HG03025 (cell line): ENCODE measurements around the gene SLC35E2B.
A peak's percentile ranks its signal among the peaks of the same experiment; 100 is the strongest.
"Not testable (repeated sequence)": the region's sequence is repeated elsewhere in the genome, so short reads cannot be mapped to it uniquely, and the experiment has no call there.

ENCODE experiments used
- ATAC-seq: cut with Tn5 transposase; IDR thresholded peaks from one replicate; pipeline ENCODE4 v1.9.1; 2021; ENCODE audit warnings: mild to moderate bottlenecking, moderate library complexity; ENCODE audit not compliant: unreplicated experiment, low FRiP score

SLC35E2B gene

DNA sequence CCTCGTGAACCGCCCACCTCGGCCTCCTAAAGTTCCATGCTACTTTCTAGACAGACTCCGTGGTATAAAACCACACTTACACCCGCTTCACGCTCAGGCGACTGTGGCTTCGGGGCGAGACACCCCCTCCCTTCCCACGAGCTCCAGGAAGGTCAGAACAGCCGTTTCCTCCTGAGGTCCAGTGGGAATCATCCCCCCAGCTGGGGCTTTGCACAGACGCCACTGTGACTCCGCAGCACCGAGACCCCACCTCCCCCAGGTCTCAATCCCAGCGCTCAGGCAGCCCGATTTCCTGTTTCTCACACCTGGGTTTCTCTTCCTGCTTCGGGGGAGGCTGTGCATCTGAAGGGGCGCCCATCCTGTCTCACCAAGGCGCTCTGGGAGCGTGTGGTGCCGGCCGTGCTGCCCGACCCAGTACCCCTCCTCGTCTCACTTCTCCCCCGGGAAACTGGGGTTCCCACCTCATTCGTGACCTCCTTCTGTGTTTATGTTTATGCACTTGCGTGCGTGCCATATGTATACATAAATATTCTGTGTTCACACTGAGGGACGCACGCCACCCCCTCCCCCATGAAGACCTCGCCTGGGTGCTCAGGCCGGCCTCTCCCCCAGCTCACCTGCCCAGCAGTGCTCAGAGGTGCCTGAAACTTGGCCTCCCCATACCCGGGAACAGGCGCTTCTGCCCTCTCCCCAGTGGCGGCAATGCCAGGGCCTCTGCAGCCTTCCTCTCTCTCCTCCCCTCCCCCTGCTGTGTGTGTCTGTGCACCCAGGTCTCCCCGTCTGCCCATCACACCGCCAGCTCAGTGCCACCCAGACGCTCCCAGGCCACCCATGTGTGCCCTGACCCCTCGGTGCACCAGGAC is 14.6 kb downstream of the SLC35E2B start:
- ATAC-seq = peak; percentile 36

DNA sequence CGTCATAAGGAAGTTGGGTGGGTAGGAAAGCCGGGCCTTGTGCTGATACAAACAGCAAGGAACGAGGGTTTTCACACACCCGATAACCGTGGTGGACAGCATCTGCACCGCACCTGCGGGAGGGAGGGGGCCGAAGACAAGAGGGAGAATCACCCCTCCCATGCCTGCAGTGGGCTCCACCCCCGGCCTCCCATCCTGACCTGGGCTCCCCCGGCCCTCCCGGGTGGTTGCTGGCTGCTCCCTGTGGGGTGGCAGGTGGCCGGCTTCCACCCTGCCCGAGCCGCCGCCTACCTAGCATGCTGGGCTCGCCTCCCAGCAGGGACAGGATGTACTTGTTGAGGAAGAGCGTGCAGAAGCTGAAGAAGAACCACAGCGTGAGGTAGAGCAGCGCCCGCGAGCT is 16.5 kb downstream of the SLC35E2B start:
- not testable (repeated sequence) for ATAC-seq

DNA sequence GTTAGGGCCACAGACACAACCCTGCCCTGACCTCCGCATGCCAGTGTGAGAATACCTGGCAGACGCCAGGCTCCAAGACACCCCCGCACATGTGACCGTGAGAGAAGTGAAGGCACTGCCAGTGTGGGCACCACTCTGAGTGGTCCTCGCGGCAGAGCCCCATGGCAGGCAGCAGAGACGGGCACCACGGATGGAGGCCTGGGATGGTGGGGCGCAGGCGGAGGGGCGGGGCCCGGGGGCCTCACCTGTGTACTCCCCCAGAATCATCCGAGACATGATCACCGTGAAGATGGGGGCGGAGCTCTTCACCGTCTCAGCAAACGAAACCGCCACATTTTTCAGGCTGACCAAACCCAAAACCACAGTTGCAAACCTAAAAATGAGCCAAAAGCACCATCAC is 17.4 kb downstream of the SLC35E2B start:
- ATAC-seq = not testable (repeated sequence)

DNA sequence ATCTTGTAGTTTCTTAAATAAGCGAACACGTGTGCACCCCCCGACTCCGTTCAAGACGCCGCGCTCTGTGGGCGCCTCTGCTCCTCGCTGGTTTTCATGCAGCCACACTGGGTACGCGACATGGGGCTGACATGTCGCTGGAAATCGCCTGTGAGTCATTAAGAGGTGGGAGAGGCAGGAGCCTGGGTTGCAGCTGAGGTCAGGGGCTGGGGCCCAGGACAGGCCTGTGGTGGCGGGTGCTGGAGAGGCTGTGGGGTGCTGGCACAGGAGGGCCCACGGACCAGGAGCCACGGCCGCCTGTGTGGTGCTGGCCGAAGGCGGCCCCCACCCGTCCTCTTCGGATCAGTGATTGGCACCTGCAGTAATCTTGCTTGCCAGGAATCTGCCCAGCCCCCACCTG is 17.8 kb downstream of the SLC35E2B start:
- not testable (repeated sequence) for ATAC-seq

DNA sequence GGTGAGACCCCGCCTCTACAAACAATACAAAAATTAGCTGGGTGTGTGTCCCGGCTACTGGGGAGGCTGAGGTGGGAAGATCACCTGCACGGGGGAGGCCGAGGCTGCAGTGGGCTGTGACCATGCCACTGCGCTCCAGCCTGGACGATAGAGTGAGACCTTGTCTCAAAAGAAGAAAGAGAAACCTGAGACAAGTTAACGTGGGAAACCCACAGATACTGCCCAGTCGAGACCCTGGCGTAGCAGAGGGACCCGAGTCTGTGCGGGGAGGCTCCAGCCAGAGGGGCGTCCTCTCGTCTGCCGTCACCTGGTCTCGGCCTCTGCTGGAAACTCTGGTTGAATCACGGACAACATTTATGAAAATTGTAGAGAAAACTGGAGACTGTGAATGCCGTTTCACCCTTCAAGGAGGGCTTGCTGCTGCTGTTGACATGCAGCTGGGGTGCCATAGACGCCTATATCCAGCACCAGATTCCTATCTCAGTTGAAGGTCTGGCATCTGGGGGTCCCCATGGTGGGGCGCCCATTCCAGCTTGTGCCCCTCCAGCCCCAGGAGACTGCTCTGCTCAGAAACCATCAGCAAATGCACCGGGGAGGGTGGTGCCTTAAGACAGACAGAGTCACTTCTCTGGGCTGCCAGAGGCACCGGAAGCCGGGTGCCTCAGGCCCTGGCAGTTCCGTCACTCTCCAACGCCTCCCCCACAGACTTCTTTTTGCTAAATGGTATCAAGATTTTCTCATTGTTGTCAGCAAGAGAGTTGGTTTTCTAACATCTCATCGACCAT is 20.2 kb downstream of the SLC35E2B start:
- no peak for ATAC-seq

DNA sequence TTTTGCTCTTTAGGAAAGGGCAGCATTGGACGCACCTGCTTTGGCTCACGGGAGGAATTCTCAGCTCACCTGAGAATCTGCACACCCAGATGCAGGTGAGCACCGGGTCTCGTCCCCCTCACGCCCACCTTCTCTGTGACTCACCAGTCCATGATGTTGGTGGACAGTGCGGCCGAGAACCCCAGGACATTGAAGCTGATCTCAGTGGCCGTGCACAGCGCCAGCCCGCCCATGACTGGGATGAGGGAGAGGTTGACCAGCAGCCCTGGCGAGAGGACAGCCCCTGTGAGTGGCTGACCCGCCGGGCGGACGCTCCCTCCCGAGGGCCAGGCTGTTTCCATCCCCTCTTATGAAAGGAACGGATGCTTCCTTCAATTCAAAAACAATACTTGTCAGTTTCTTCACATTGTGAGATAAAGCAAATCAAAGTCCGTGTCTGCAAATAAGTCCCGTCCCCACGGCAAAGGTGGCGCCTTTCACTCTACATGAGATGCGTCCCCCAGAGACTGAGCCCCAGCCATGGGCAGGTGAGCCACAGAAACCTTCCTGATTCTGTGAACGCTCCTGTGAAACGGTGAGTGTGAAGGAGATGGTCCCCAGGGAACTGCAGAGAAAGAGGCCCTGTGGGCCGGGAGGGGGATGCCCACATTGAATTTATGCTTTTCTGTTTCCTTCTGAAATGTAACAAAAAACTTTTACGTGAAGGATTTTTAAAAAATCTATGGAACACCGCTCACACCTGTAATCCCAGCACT is 21.1 kb downstream of the SLC35E2B start:
- ATAC-seq = no peak

DNA sequence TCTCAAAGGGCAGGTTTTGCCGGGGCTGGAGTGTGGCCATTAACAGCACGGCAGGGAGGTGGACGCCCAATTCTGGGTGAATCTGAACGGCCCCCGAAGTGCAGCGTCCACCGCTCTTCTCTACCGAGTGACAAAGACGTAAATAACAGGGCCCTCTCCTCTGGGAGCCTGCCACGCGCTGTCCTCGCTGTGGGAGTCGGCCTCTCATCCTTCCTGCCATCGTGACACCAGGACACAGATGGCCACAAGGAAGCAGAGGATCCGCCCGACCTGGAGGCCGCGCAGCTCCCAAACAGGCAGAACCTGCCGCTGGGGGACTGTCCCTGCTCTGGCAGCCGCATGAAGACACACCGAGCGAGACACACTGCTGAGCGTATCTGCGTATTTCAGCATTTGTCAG is 21.7 kb downstream of the SLC35E2B start:
- no peak for ATAC-seq

DNA sequence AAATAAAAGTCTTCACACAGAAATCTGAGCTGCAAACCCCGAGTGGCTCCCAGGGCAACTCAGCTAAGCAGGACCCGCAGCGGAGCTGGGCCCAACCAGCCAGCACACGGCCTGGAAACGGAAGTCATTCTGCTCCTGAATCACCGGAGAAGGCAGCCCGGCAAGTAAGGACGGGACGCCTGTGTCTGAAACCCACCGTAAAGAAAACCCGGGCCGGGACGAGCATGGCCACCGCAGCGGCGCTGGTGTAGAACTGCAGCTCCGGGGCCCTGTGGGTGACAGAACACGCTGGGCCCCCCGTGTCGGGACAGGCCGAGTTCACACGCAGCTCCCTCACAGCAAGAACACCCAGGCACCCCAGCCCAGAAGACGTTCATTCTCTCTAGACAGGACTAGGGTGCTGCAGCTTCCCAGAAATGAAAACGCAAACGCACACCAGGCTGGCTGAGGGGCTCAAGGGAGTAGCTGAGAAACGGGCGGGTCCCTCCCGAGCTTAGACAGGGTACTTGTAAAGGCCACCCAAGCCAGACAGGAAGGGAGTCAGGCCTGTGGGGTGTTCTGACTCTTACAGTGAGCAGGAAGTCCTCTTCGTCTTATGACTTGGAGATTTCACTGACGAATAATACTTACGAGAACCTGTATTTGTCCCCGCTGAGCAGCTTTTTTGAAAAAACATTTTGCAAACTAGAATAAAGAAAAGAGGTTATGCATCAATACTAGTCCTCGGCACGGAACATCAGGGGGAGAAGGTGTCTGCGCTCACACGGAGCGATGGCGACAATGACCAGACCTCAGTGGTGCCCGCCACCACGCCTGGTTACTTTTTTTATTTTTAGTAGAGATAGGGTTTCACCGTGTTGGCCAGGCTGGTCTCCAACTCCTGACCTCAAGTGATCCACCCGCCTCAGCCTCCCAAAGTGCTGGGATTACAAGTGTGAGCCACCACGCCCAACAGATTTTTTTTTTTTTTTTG is 22.8 kb downstream of the SLC35E2B start:
- ATAC-seq = no peak

DNA sequence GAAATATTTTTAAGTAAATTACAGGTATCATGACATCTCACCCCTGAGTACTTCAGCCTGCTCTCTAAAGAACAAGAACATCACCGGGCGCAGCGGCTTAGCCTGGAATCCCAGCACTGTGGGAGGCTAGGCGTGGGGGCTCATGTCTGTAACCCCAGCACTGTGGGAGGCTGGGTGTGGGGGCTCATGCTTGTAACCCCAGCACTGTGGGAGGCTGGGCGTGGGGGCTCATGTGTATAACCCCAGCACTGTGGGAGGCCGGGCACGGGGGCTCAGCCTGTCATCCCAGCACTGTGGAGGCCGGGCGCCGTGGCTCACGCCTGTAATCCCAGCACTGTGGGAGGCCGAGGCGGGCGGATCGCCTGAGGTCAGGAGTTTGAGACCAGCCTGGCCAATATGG is 26.1 kb downstream of the SLC35E2B start:
- no peak for ATAC-seq

DNA sequence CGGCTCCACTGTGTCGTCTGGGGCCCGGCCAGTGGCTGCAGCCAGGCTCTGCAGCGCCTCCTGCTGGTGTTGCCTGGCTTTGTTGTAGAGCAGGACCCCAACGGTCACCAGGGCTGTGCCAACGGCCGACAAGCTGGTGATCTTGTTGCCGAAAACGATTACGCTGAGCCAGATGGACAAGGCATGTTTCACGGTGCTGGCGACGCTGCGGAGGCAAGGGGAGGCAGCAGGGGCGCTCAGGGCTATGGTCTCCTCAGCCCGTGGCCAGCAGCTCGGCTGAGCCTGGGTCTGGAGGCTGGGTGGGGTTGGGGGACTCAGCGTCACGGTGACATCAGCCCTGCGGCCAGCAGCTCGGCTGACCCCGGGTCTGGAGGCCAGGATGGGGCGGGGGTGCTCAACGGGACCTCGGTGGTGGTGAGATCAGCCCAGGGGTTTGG is 26.8 kb downstream of the SLC35E2B start:
- ATAC-seq = no peak

DNA sequence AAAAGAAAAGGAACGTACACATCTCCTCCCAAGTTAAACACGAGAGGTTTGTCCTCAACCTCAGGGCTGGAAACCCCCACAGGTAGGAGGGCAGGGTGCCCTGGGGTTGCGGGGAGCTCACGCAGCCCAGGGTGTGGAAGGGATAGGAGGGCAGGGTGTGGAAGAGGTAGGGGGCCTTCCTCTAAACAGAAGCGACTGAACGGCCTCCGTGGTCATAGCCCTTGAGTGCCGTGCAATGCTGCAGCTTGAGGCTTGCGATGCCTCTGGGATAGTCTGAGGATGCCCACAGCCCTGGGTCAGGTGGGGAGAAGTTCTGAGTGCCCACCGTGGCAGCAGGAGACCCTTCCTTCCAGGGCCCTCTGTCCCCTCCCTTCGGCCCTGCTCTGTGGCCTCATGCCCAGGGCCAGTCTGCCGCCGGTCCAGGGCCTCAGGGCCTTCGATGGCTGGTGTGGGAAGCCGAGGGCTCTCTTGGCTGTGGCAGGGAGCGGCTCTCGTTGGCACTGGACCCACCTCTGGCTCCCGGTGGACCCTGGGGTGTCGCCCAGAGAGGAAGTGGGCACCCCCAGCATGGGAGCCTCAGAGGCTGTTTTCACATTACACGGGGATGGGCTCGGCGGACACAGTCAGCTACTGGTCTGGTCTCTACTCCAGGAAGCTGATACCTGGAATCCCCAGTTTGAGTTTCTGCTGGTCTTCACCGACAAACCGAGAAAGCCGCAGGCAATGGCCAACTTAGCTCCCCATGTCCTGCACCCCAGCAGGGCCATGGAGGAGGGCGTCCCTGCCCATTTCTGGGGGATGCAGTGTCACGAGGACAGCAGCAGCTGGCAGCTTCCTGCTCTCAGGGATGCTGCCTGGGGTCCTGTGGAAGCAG is 27.4 kb downstream of the SLC35E2B start:
- ATAC-seq = no peak

DNA sequence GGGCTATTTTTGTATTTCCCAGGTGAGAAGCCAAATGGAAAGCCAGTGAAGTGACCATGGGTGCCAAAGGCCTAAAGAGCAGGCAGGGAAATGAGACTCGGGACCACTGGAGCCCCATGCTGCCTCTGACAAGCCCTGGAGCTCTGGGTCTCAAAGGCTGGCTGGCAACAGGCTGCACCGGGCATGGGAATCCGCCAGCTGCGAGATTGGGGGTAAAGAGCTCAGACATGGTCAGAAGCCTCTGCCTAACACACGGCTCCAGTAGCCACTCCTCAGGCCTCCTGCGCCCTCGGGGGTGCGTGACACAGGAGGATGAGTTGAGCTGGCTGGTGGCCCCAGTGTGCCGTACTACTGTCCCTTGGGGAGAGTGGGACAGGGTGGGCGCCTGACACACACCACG is 28.3 kb downstream of the SLC35E2B start:
- not testable (repeated sequence) for ATAC-seq

DNA sequence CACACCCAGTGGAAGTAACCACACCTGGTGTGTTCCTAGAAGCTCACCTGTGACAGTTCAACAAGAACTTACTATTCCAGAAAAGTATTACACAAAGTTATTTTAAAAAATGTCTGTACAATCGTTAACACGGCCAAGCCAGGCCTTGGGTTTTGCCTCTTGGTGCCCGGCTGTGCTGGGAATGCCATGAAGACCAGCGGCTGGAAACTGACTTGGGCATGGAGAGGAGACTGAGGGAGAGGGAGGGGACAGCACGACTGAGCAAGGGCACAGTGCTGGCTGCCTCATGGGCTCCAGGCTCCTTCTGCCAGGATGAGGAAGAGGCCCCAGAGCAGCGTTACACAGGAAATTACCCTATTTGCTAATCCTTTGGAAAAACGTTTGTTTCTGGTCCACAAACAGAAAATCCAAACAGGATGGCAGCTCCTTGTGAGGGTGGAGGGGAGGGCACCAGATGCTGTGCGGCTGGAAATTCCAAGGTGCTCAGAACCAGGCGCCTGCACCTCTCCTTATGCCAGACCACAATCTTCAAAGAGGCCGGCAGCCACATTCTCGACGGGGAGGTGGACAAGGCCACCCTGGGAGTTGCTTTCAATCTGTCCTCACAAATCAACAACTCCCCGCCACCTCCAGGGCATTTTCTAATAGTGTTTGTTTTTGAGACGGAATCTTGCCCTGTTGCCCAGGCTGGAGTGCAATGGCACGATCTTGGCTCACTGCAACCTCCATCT is 29.6 kb downstream of the SLC35E2B start:
- not testable (repeated sequence) for ATAC-seq

DNA sequence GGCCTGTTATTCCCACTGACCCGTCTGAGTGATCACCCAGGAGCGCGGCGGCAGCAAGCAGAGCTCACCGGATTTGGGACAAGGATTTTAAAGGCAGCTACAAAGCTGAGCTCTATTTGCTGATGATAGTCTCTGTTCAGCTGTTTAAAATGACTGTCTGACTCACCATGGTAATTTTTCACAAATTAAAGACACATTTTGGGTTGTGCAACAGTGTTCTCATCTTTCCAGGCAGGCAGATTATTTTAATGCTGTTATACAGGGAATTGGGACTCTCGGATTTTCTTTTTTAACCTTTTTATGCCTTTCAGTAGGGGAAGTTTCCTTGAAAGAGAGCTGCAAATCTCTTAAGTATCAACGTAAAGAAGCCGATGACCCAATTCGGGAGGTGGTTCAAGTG is 30.2 kb downstream of the SLC35E2B start:
- ATAC-seq = not testable (repeated sequence)

DNA sequence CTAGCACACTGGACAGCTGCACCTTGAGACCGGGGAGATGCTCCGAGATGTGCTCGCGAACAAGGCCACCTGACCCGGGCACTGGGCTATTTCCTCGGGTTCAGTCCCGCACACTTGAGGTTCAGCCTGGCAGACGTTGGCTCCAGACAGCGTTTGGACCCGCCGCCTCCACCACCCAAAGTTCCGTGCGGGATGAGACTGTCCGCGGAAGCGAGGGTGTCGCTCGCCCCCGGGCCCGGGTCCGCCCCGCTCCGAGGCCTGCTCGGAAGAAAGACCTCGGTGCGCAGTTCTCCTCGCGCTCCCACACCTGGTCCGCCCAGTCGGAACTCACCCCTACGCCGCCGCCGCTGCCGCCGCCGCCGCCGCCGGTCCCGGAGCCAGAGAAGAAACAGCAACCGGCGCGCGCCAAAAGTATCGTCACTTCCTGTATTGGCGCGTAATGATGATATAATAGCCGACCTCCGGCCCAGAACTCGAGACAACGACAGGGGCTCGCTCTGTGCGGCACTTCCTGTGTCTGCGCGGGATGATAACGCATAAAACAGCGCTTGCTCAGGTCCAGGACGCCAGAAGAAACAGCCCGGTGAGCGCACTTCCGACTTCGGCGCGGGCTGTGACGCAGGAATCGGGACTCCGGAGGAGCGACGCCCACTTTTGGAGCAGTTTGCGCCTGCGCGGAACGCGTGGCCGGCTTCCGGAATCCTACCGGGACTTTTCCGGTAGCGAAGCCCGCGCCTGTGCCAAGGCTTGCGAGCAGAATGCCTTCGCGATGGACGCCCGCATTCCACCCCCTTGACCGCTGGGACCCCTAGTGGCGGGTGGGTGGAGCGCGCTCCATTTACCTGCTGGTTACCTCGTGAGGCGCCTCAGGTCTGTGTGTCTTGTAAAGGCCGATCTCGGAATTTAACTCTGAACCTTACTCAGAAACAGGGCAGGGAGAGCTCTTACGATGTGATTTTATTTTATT is 33.7 kb downstream of the SLC35E2B start, which contains the start of gene CDK11B:
Gene CDK11B (minus strand): TSS at position 422 of the 967 bp plus-strand sequence. CDS start 1,519 bp downstream, outside the sequence.
- ATAC-seq = peak; percentile 89

DNA sequence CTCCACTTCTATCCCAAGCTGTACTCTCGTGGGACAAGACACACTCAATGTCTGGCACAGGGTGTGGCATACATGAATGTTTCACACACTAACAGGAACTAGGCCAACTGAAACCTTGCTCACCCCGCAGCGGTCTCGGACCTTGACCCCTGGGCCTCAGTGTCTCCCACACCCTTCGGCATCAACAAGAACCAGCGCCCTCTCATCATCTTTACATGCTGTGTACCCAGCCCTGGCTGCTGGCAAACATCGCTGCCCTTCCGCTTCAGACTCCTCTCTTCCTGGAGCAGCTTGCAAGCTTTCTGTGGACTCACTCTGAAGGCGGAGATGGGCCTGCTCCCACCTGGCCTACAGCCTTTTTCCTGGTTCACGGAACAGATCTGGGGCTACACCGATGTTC is 44.3 kb downstream of the SLC35E2B start:
- ATAC-seq = not testable (repeated sequence)
